NOMO-1 treated with dmso at 0.1 percent for 144 hours (cell line): Measurements from ENCODE around the gene OPA3.

Experiments
- DNase-seq: peaks from one replicate; lab custom pipeline; 2025; ENCODE audit not compliant: unreplicated experiment; lab: John Stamatoyannopoulos, UW

OPA3 gene

GRCh38 chr19:45505996-45506245 lies 78.7 kb downstream of the OPA3 start:
- DNase-seq = no peak

- DNase-seq = no peak
Measured at GRCh38 chr19:45505151-45505995, 79.2 kb downstream of the OPA3 start.

- DNase-seq = no peak
Measured at GRCh38 chr19:45503909-45504308, 80.7 kb downstream of the OPA3 start.

DNA sequence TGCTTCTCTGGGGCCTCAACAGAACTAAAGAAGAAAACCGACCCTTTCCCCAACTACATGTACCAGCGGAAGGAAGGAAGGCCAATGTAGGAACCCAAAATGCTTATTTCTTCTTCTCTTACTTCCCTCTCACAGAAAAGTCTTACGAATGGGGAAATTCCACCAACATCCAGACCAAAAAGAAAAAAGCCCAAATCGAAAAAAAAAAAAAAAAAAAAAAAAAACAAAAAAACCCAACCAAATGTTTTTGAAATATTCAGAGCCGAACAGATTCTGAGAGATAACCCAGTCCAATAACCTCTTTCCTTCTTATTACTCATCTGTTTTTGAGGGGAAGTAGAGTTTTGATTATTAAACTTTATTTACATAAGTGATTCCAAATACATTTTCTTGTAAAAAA lies 82.5 kb downstream of the OPA3 start:
- no peak for DNase-seq

DNA sequence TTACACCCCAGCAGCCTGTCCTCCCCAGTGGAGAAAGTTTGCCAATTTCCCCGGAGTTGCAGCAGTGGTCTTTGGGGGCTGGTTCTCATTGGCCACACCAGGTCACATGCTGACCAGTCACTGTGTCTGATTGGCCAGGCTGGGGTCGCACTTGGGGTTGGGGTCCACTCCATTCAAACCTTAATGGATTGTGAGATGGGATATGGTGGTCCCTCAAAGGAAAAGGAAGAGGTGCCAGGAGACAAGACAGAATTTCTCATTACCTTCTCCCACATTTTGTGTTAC lies 82.9 kb downstream of the OPA3 start:
- no peak for DNase-seq

DNA sequence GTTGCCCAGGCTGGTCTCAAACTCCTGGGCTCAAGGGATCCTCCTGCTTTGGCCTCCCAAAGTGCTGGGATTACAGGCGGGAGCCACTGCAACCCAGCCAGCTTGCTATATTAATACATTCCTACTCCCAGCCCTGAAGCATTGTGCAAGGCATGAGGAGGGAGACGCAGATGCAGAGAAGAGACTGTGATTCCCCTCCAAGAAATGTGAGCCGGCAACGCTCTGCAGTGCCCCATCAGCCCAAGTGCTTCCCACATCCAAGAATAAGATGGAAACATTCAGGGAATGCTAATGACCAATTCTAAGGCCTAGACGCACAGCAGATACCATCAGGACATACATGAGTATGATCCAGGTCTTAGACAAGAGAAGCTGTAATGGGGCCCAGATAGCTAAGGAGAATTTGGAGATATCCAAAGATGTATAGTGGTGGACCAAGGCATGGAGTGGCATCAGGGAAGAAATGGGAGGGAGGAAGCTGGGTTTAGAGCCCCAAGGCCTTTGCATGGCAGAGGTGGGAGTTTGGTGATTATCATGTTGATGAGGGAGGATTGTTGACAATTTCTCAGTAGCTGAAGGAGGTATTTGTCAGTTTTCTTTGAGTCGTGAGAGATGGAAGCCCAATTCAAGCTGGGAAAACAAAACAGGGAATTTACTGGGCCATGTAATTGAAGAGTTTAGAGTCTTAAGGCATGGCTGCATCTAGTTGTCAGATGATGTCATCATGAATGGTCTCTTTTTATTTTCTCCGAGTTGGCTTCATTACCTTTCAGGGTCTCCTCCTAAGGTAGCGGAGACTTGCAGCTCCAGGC lies 83.5 kb downstream of the OPA3 start:
- DNase-seq = no peak

DNA sequence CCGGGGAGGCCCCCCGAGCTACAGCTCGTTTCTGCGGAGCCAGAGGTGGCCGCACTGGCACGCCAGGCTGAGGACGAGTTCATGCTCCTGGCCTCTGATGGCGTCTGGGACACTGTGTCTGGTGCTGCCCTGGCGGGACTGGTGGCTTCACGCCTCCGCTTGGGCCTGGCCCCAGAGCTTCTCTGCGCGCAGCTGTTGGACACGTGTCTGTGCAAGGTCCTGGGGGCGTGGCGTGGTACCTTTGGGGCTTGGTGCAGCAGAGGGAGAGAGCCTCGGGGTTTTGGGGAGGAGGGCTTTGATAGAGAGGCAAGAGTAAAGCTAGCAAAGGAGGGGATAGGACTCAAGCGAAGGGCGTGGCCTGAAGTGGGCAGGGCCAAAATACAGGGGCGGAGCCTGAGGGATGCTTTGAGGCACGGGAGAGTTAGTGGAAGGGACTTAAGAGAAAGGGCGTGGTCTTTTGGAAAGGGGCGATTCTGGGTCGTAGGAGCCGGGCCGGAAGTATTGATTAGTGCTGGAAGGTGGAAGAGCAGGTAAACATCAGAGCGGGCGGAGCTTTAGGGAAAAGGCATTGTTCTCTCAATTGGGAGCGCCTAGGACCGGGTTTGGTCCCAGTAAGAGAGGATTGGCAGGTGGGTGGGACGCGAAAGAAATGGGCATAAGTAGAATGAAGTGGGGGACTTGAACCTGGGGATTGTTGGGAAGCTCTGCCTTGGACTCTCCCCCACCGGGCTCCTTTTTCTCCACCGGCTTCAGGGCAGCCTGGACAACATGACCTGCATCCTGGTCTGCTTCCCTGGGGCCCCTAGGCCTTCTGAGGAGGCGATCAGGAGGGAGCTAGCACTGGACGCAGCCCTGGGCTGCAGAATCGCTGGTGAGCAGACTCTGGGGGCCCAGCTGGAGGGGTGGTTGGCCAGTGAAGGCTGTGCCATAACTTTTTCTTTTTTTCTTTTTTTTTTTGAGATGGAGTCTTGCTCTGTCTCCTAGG lies 85.1 kb downstream of the OPA3 start:
- no peak for DNase-seq

DNA sequence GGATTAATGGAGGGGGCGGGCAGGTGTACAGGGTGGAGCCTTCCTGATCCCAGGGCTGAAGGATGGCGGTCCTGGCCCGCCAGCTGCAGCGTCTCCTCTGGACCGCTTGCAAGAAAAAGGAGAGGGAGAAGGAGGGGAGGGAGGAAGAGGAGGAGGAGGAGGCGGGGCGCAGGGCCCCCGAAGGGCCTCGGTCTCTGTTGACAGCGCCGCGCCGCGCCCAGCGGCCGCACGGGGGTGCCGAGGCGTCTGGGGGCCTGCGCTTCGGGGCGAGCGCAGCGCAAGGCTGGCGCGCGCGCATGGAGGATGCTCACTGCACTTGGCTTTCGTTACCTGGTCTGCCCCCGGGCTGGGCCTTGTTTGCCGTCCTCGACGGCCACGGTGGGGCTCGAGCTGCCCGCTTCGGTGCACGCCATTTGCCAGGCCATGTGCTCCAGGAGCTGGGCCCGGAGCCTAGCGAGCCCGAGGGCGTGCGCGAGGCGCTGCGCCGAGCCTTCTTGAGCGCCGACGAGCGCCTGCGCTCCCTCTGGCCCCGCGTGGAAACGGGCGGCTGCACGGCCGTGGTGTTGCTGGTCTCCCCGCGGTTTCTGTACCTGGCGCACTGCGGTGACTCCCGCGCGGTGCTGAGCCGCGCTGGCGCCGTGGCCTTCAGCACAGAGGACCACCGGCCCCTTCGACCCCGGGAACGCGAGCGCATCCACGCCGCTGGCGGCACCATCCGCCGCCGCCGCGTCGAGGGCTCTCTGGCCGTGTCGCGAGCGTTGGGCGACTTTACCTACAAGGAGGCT lies 86.0 kb downstream of the OPA3 start, which contains the start of gene PPM1N:
Gene PPM1N, plus strand, starts transcription at position 33 of the 785 bp plus-strand sequence. Its CDS starts 30 bp downstream, at position 63.
- peak; percentile 14 for DNase-seq

DNA sequence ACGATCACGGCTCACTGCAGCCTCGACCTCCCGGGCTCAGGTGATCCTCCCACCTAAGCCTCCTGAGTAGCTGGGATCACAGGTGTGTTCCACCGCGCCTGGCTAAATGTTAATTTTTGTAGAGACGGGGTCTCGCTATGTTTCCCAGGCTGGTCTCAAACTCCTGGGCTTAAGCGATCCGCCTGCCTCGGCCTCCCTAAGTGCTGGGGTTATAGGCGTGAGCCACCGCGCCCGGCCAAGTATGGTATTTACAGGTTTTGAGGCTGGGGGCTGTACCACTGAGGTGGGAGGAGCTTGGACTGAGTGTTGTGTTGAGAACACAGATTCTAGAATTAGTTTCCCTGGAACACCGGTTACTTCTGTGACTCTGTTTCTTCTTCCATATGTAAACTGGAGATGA lies 86.8 kb downstream of the OPA3 start:
- no peak for DNase-seq

- no peak for DNase-seq
Measured at GRCh38 chr19:45496349-45496953, 88.2 kb downstream of the OPA3 start.

- no peak for DNase-seq
Measured at GRCh38 chr19:45495178-45495577, 89.4 kb downstream of the OPA3 start.

GRCh38 chr19:45494261-45494916 lies 90.2 kb downstream of the OPA3 start:
- no peak for DNase-seq

DNA sequence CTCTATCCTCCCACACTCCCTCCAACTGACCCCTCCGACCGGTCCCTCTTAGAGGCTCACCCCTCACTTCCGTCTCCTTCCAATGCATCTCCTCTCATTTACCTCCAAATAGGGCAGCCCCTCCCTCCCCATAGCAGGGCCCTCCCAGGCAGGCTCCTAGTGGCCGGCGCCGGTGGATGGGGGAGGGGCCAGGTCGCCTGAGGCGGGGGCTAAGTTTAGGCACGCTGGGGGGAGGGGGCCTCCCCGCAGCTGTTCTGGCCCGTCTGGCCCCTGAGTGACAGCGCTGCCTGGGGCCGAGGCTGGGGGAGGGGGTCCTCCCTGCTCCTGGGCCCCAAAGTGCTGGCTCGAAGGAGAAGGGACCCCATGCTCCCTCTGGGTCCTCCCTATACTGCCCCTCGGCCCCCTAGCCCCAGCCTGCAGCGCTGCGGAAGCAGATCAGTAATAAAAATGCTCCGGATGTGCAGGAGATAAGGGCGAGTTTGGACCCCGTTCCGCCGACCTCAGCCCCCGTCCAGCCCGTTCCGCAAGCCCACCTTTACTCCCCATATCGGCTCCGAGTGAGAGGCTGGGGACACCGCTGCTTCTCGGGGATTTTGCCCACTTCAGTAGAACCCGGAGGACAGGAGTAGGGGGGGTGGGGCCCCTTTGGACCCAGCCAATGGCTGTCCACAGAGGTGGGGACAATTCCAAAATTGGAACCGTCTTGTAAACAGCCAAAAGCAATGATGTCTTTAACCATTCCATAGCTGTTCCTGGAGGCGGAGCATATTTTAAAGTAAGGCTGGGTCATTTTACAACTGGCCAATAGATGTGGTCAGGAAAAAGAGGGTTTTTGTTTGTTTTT lies 91.8 kb downstream of the OPA3 start:
- DNase-seq = peak; percentile 20

DNA sequence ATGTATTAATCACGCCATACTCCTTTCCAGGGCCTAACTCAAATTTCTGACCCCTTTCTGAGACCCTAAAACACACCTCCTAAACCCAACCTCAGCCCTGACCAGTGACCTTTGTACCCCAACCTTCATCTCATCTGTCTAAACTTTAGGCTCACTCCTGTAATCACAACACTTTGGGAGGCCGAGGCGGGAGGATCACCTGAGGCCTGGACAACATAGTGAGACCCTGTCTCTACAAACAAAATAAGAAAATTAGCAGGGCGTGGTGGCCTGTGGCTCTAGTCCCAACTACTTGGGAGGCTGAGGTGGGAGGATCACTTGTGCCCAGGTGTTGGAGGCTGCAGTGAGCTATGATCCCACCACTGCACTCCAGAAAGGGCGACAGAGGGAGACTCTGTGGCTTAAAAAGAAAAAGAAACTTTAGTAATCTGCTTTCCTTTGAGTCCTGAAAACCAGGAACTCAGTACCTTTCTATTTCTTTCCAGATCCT lies 92.4 kb downstream of the OPA3 start:
- DNase-seq = no peak

DNA sequence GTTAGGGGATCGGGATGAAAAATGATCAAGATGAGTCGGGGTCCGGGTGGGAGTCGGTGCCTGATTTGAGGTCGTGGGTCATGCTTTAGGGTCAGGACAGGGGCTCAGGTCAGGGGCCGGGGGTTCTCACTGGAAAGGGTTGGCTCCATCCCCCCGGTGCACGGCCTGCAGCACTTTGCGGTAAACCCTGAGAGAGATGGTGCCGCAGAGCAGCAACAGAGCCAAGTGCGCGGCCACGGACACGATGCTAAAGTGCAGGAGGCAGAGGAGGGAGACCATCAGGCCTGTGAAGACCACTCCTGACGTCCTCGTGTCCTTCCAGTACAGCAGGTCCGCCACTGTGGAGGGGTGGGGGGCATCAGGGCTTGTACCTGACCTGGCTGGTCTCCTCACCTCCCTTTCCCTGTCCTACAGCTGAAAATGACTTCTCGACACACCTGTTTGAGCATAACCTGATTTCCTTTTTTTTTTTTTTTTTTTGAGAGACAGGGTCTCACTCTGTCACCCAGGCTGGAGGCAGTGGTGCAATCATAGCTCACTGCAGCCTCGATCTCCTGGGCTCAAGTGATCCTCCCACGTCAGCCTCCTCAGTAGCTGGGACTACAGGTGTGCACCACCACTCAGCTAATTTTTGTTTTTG lies 95.3 kb downstream of the OPA3 start:
- no peak for DNase-seq

DNA sequence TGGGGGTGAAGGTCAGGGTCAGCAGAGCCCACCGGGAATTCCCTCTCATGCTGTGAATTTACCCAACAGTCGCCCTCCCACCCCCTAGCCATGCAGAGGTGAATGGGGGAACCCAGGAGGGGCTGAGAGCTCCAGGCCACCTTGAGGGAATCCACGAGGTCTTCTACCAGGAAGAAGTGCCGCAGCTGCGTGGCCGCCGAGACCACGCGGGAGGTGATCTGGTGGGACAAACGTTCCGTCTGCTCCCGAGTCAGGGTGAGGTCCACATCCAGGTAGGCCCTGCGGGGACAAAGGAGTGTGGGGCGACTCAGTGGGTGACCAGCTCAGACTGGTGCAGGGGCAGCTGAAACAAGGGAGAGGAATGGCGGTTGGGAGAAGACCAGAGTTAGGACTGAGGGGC lies 95.9 kb downstream of the OPA3 start:
- DNase-seq = no peak

GRCh38 chr19:45485305-45486077 lies 99.1 kb downstream of the OPA3 start:
- peak; percentile 84 for DNase-seq
